GM13977 (cell line): ENCODE results near the gene NPPC.
"Not testable (repeated sequence)": the region's sequence is repeated elsewhere in the genome, so short reads cannot be mapped to it uniquely, and the experiment has no call there.

Experiments used
- DNase-seq: peaks from one replicate; pipeline ENCODE4 v3.0.0; 2012; ENCODE audit warnings: low spot score
- CTCF ChIP-seq: IDR thresholded peaks from 2 replicates; pipeline ENCODE4 v1.5.1; 2012; ENCODE audit warnings: mild to moderate bottlenecking, control low read depth; ENCODE audit not compliant: insufficient read depth; ENCODE audit errors: extremely low read depth, missing control alignments
- in situ Hi-C: fragments of 300-500 bp; cut with MboI; formaldehyde crosslinking; loops from one replicate; pipeline ENCODE4 v1.12.0; 2022; ENCODE audit warnings: low sequenced_read_pairs, low pct_unique_long_range_greater_than_20kb, mixed read lengths, inconsistent platforms; ENCODE audit not compliant: unreplicated experiment

The NPPC gene

GRCh38 chr2:231884438-231885140 lies 41.6 kb downstream of the NPPC start:
- in situ Hi-C loops, result no loop called here
- no peak for DNase-seq
- TF ChIP-seq CTCF, result no peak

GRCh38 chr2:231883468-231883881 lies 42.7 kb downstream of the NPPC start:
- in situ Hi-C loops, result no loop called here
- no peak for DNase-seq
- no peak for TF ChIP-seq CTCF

- no peak for TF ChIP-seq CTCF
- in situ Hi-C loops, result no loop called here
- no peak for DNase-seq
These were observed 43.5 kb downstream of the NPPC start for GRCh38 chr2:231882646-231883045.

GRCh38 chr2:231880371-231880770 lies 45.8 kb downstream of the NPPC start:
- in situ Hi-C loops, DNase-seq: not testable (repeated sequence)

- in situ Hi-C loops, result no loop called here
- DNase-seq, result no peak
- no peak for TF ChIP-seq CTCF
These were observed 47.0 kb downstream of the NPPC start for GRCh38 chr2:231879216-231879615.

GRCh38 chr2:231877533-231878456 lies 48.4 kb downstream of the NPPC start:
- DNase-seq, result no peak
- no peak for TF ChIP-seq CTCF
- in situ Hi-C loops, result no loop called here

- DNase-seq, result no peak
- no peak for TF ChIP-seq CTCF
- in situ Hi-C loops, result no loop called here
These were observed 51.3 kb downstream of the NPPC start for GRCh38 chr2:231874944-231875343.
